ENCODE results near the gene NDUFB2.
"Not testable (repeated sequence)": the region's sequence is repeated elsewhere in the genome, so short reads cannot be mapped to it uniquely, and the experiment has no call there.

Gene NDUFB2

GRCh38 chr7:140676956-140677355 lies 19.6 kb upstream of the NDUFB2 start:
- peaks cover 35 to 41% of the 10 kb centered on the region in 2 donors for H3K36me3 Mint-ChIP-seq
- H3K9me3 Mint-ChIP-seq; DNase-seq; H3K27me3 Mint-ChIP-seq; ATAC-seq (replicated peaks): not testable (repeated sequence)
- H3K4me1 Mint-ChIP-seq: peaks cover 41 to 60% of the 10 kb centered on the region in 2 donors
- H3K27ac Mint-ChIP-seq: peak overlapping the region; percentile 84
- H3K4me3 Mint-ChIP-seq: peak overlapping the region in 1 of 2 donors; percentile 35

GRCh38 chr7:140677496-140677895 lies 19.0 kb upstream of the NDUFB2 start:
- Mint-ChIP-seq H3K9me3 (no peaks in the 10 kb centered on the region), H3K27ac (no peak overlapping the region), H3K36me3 (peaks cover 39 to 45% of the 10 kb centered on the region in 2 donors), H3K27me3 (no peaks in the 10 kb centered on the region), H3K4me3 (no peak overlapping the region), H3K4me1 (peaks cover 37 to 55% of the 10 kb centered on the region in 2 donors)
- DNase-seq: no peak
- ATAC-seq (replicated peaks): no peak

GRCh38 chr7:140678081-140678815 lies 18.3 kb upstream of the NDUFB2 start:
- H3K27me3 Mint-ChIP-seq: no peaks in the 10 kb centered on the region
- no peak overlapping the region for H3K4me3 Mint-ChIP-seq
- no peak overlapping the region for H3K27ac Mint-ChIP-seq
- H3K36me3 Mint-ChIP-seq: peaks cover 39 to 45% of the 10 kb centered on the region in 2 donors
- no peaks in the 10 kb centered on the region for H3K9me3 Mint-ChIP-seq
- H3K4me1 Mint-ChIP-seq: peaks cover 37 to 53% of the 10 kb centered on the region in 2 donors
- DNase-seq: no peak
- no peak for ATAC-seq (replicated peaks)

GRCh38 chr7:140678816-140679130 lies 17.7 kb upstream of the NDUFB2 start:
- Mint-ChIP-seq H3K36me3 (peaks cover 39 to 48% of the 10 kb centered on the region in 2 donors), H3K9me3 (no peaks in the 10 kb centered on the region), H3K27ac (no peak overlapping the region), H3K27me3 (no peaks in the 10 kb centered on the region), H3K4me1 (peaks cover 35 to 49% of the 10 kb centered on the region in 2 donors), H3K4me3 (no peak overlapping the region)
- DNase-seq: no peak
- no peak for ATAC-seq (replicated peaks)

- ATAC-seq (replicated peaks): no peak
- H3K27me3 Mint-ChIP-seq: no peaks in the 10 kb centered on the region
- DNase-seq: no peak
- H3K27ac Mint-ChIP-seq: no peak overlapping the region
- peaks cover 33 to 45% of the 10 kb centered on the region in 2 donors for H3K4me1 Mint-ChIP-seq
- H3K36me3 Mint-ChIP-seq: peaks cover 40 to 53% of the 10 kb centered on the region in 2 donors
- H3K4me3 Mint-ChIP-seq: no peak overlapping the region
- no peaks in the 10 kb centered on the region for H3K9me3 Mint-ChIP-seq
Measured at GRCh38 chr7:140679186-140679585, 17.3 kb upstream of the NDUFB2 start.

GRCh38 chr7:140680886-140681285 lies 15.6 kb upstream of the NDUFB2 start:
- no peaks in the 10 kb centered on the region for H3K27me3 Mint-ChIP-seq
- H3K36me3 Mint-ChIP-seq: peaks cover 46 to 63% of the 10 kb centered on the region in 2 donors
- no peak for DNase-seq
- no peak overlapping the region for H3K4me3 Mint-ChIP-seq
- no peak overlapping the region for H3K27ac Mint-ChIP-seq
- no peaks in the 10 kb centered on the region for H3K9me3 Mint-ChIP-seq
- ATAC-seq (replicated peaks): no peak
- H3K4me1 Mint-ChIP-seq: peaks cover 19 to 28% of the 10 kb centered on the region in 2 donors

- Mint-ChIP-seq H3K9me3 (no peaks in the 10 kb centered on the region), H3K36me3 (peaks cover 48 to 60% of the 10 kb centered on the region in 2 donors), H3K4me3 (no peak overlapping the region), H3K4me1 (peaks cover 10 to 19% of the 10 kb centered on the region in 2 donors), H3K27ac (no peak overlapping the region), H3K27me3 (no peaks in the 10 kb centered on the region)
- DNase-seq: no peak
- no peak for ATAC-seq (replicated peaks)
Measured at GRCh38 chr7:140681766-140682165, 14.7 kb upstream of the NDUFB2 start.

- H3K27ac Mint-ChIP-seq: no peak overlapping the region
- peaks cover 45 to 57% of the 10 kb centered on the region in 2 donors for H3K36me3 Mint-ChIP-seq
- peaks cover under 1 to 2% of the 10 kb centered on the region in 2 donors for H3K4me1 Mint-ChIP-seq
- ATAC-seq (replicated peaks) (no peak), DNase-seq (no peak)
- no peaks in the 10 kb centered on the region for H3K27me3 Mint-ChIP-seq
- no peak overlapping the region for H3K4me3 Mint-ChIP-seq
- H3K9me3 Mint-ChIP-seq: no peaks in the 10 kb centered on the region
Measured at GRCh38 chr7:140683657-140684056, 12.9 kb upstream of the NDUFB2 start.

- ATAC-seq (replicated peaks) (no peak), DNase-seq (no peak)
- no peaks in the 10 kb centered on the region for H3K27me3 Mint-ChIP-seq
- no peak overlapping the region for H3K4me3 Mint-ChIP-seq
- no peak overlapping the region for H3K27ac Mint-ChIP-seq
- H3K36me3 Mint-ChIP-seq: peaks cover 42 to 53% of the 10 kb centered on the region in 2 donors
- H3K4me1 Mint-ChIP-seq: peaks cover 0 to 3% of the 10 kb centered on the region in 2 donors
- no peaks in the 10 kb centered on the region for H3K9me3 Mint-ChIP-seq
Measured at GRCh38 chr7:140684066-140684950, 12.2 kb upstream of the NDUFB2 start.

- no peak overlapping the region for H3K4me3 Mint-ChIP-seq
Measured at GRCh38 chr7:140685407-140686087, 11.0 kb upstream of the NDUFB2 start.

GRCh38 chr7:140686921-140687320 lies 9.6 kb upstream of the NDUFB2 start:
- no peak overlapping the region for H3K27ac Mint-ChIP-seq
- no peak for DNase-seq
- no peak overlapping the region for H3K4me3 Mint-ChIP-seq
- H3K9me3 Mint-ChIP-seq: no peaks in the 10 kb centered on the region
- peaks cover 0 to 3% of the 10 kb centered on the region in 2 donors for H3K4me1 Mint-ChIP-seq
- H3K36me3 Mint-ChIP-seq: peaks cover 30 to 55% of the 10 kb centered on the region in 2 donors
- no peak for ATAC-seq (replicated peaks)
- H3K27me3 Mint-ChIP-seq: no peaks in the 10 kb centered on the region

More at GRCh38 chr7:140685407-140686087, 11.0 kb upstream of the NDUFB2 start:
- DNase-seq (no peak), ATAC-seq (replicated peaks) (no peak)
- peaks cover 34 to 51% of the 10 kb centered on the region in 2 donors for H3K36me3 Mint-ChIP-seq
- no peaks in the 10 kb centered on the region for H3K9me3 Mint-ChIP-seq
- no peak overlapping the region for H3K27ac Mint-ChIP-seq
- H3K27me3 Mint-ChIP-seq: no peaks in the 10 kb centered on the region
- H3K4me1 Mint-ChIP-seq: peaks cover 0 to 3% of the 10 kb centered on the region in 2 donors

- Mint-ChIP-seq H3K27me3 (no peaks in the 10 kb centered on the region), H3K27ac (peak overlapping the region; percentile 42), H3K9me3 (no peaks in the 10 kb centered on the region), H3K36me3 (peaks cover 26 to 54% of the 10 kb centered on the region in 2 donors), H3K4me1 (peaks cover 0 to 3% of the 10 kb centered on the region in 2 donors), H3K4me3 (no peak overlapping the region)
- DNase-seq: no peak
- no peak for ATAC-seq (replicated peaks)
Measured at GRCh38 chr7:140688341-140688740, 8.2 kb upstream of the NDUFB2 start.

- no peaks in the 10 kb centered on the region for H3K27me3 Mint-ChIP-seq
- no peak for DNase-seq
- no peak overlapping the region for H3K4me3 Mint-ChIP-seq
- peaks cover 0 to 3% of the 10 kb centered on the region in 2 donors for H3K4me1 Mint-ChIP-seq
- no peak overlapping the region for H3K27ac Mint-ChIP-seq
- ATAC-seq (replicated peaks): peak in 1 of 2 donors; percentile 61
- H3K9me3 Mint-ChIP-seq: no peaks in the 10 kb centered on the region
- peaks cover 23 to 47% of the 10 kb centered on the region in 2 donors for H3K36me3 Mint-ChIP-seq
Measured at GRCh38 chr7:140689199-140690152, 7.0 kb upstream of the NDUFB2 start.

All from stimulated activated naive B cell treated with anti-CD40 and anti-IgM and Interleukin-4, amounts not matched to agents 10 μg/mL and 1 μg/mL and 100 μg/mL, for 72 hours (primary cell).